Muscle layer of colon (tissue), 2 donors: ENCODE data around the gene ID2.
"Not testable (repeated sequence)": the region's sequence is repeated elsewhere in the genome, so short reads cannot be mapped to it uniquely, and the experiment has no call there.

Experiments used
- H3K27ac ChIP-seq: one replicate; pipeline ENCODE4 v1.7.0; 2013; ENCODE audit warnings: low read depth, mild to moderate bottlenecking, low read length, moderate library complexity
- H3K27me3 ChIP-seq, 2 donors: one replicate each; pipeline ENCODE4 v1.7.0; 2013; ENCODE audit warnings: low read length in 2 of 2, mild to moderate bottlenecking in 2 of 2; ENCODE audit not compliant: insufficient read depth in 2 of 2, control insufficient read depth in 1 of 2
- H3K36me3 ChIP-seq: one replicate; pipeline ENCODE4 v1.7.0; 2013; ENCODE audit warnings: mild to moderate bottlenecking, low read length; ENCODE audit not compliant: insufficient read depth
- H3K4me1 ChIP-seq: one replicate; pipeline ENCODE4 v1.7.0; 2013; ENCODE audit warnings: mild to moderate bottlenecking, low read length; ENCODE audit not compliant: insufficient read depth
- H3K4me3 ChIP-seq, 2 donors: one replicate each; pipeline ENCODE4 v1.7.0; 2013; ENCODE audit warnings: low read length in 2 of 2, low read depth in 1 of 2, mild to moderate bottlenecking in 1 of 2, moderate library complexity in 1 of 2
- H3K9ac ChIP-seq: one replicate; pipeline ENCODE4 v1.7.0; 2013; ENCODE audit warnings: low read length
- H3K9me3 ChIP-seq: one replicate; pipeline ENCODE4 v1.7.0; 2013; ENCODE audit warnings: mild to moderate bottlenecking, low read length
- donor health status: abdominal sarcoma.
- donor health status: Adenocarcinoma of cecum.

Gene ID2

GRCh38 chr2:8729101-8729500, 47.2 kb downstream of the ID2 start:
- H3K9ac ChIP-seq, H3K4me3 ChIP-seq, H3K9me3 ChIP-seq, H3K4me1 ChIP-seq, H3K27ac ChIP-seq, H3K27me3 ChIP-seq: not testable (repeated sequence)
- H3K36me3 ChIP-seq = peaks cover 55% of the 10 kb centered on the region

- Histone ChIP-seq H3K9ac (no peak overlapping the region), H3K4me1 (no peaks in the 10 kb centered on the region), H3K4me3 (no peak overlapping the region), H3K27ac (no peak overlapping the region), H3K27me3 (no peaks in the 10 kb centered on the region), H3K36me3 (peaks cover 62% of the 10 kb centered on the region), H3K9me3 (no peaks in the 10 kb centered on the region)
Observed at GRCh38 chr2:8729939-8730338, 48.1 kb downstream of the ID2 start.

DNA sequence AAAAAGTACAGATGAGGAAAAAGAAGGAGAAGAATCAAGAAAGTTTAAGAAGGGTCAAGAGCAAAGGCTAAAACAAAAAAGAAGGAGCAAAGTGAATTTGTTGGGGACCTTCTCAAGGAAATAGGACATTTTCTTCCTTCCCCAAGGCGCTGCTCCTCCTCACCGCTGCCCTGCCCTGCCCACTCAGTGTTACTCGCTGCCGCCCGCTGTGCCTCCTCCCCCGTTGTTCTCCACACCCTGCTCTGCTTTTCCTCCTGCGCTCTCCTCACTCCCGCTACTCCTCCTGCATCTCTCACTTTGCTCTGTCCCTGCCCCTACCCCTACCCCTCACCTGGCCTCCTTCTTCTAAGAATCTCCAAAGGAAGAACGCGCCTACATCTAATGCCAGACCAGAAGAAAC, 50.7 kb downstream of the ID2 start:
- Histone ChIP-seq H3K9me3 (no peaks in the 10 kb centered on the region), H3K4me1 (no peaks in the 10 kb centered on the region), H3K9ac (no peak overlapping the region), H3K27me3 (no peaks in the 10 kb centered on the region), H3K36me3 (peaks cover 76% of the 10 kb centered on the region), H3K4me3 (no peak overlapping the region), H3K27ac (no peak overlapping the region)
